Ectodermal cell (in vitro differentiated cells): Measurements from ENCODE around the gene KCNK16.

ENCODE experiments used
- H3K27ac ChIP-seq: 2 replicates; pipeline ENCODE4 v1.7.0; 2013; ENCODE audit warnings: mild to moderate bottlenecking, low read depth, low read length; ENCODE audit not compliant: insufficient read depth, poor library complexity, severe bottlenecking
- H3K27me3 ChIP-seq: 2 replicates; pipeline ENCODE4 v1.7.0; 2013; ENCODE audit warnings: mild to moderate bottlenecking, low read length; ENCODE audit not compliant: insufficient read depth, control insufficient read depth, poor library complexity, severe bottlenecking
- H3K36me3 ChIP-seq: one replicate; pipeline ENCODE4 v1.7.0; 2013; ENCODE audit warnings: low read length; ENCODE audit not compliant: control insufficient read depth, insufficient read depth
- H3K4me1 ChIP-seq: one replicate; pipeline ENCODE4 v1.7.0; 2013; ENCODE audit warnings: low read length; ENCODE audit not compliant: control insufficient read depth, insufficient read depth
- H3K4me3 ChIP-seq: 2 replicates; pipeline ENCODE4 v1.7.0; 2013; ENCODE audit warnings: low read depth, low read length, control low read depth; ENCODE audit not compliant: insufficient read depth
- H3K9me3 ChIP-seq: 2 replicates; pipeline ENCODE4 v1.7.0; 2013; ENCODE audit warnings: mild to moderate bottlenecking, low read length, moderate library complexity; ENCODE audit not compliant: control insufficient read depth
- WGBS, 2 experiments: methylation state at CpG; one replicate each; pipeline ENCODE4 v1.1.7; 2013; ENCODE audit warnings: missing lambda C conversion rate in 2 of 2; 5-methylcytosine and 5-hydroxymethylcytosine counted together

Gene KCNK16

DNA sequence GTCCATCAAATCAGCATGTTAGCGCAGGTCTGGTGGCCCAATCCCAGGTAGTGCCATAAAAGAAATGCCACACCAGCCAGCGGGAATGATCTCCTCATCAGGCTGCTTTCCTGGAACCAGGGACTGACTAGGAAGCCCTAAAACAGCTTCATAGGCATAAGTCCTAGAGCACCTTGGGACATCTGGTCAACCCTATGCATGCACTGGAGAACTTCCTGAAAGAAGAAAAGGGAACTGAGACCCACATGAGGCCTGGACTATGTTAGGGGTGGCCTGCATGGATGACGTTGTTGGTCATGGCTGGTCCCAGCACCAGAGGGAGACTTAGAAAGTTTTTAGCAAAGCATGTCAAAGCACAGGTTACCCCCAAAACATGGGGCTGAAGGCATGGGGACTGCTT lies 7.6 kb upstream of the KCNK16 start:
- Histone ChIP-seq H3K27me3 (no peaks in the 10 kb centered on the region), H3K27ac (no peak overlapping the region), H3K9me3 (no peaks in the 10 kb centered on the region), H3K4me1 (no peaks in the 10 kb centered on the region), H3K36me3 (no peaks in the 10 kb centered on the region), H3K4me3 (no peak overlapping the region)
- 93 to 94% methylated on average over 3 of the region's 3 CpGs for WGBS, 2 experiments

DNA sequence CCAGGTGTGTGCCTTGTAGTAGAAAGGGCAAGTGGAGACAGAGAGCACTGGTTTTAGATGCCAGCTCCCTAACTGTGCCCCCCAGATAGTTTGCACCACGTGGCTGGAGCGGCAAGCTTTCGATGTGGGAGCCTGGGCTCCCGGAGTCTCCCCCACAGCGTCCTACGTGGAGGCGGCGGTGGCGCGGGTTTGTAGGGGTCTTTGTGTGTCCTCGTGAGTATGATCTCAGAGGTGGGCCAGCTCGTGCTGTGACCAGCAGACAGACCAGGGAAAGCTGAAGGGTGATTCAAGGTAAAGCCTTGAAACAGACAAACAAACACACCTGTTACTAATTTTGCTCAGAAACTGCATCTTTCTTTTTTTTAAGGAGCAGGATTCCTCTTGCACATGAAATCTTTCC lies 5.6 kb upstream of the KCNK16 start:
- no peaks in the 10 kb centered on the region for H3K27me3 ChIP-seq
- H3K4me3 ChIP-seq = no peak overlapping the region
- WGBS, 2 experiments = 90% methylated on average over 12 of the region's 12 CpGs

DNA sequence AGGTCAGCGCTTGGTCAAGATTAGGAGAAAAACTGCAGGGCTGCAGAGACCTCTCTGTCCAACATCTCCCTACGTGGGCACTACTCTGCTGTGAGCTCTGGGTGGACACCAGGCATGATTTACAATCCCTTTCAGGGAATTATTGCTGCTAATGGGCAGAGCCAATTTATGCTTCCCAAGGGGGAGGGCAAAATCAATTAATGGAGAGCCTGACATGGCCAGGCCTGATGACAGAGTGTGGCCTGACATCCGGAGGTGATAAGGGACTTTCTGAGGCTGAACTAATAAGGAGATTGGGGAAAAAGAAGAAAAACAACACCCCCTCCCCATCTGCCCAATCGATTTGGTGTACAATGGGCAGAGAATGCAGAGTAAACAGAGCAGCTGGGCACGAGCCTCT lies 5.0 kb upstream of the KCNK16 start:
- Histone ChIP-seq H3K36me3 (no peaks in the 10 kb centered on the region), H3K27ac (no peak overlapping the region), H3K4me3 (no peak overlapping the region), H3K27me3 (no peaks in the 10 kb centered on the region), H3K9me3 (no peaks in the 10 kb centered on the region), H3K4me1 (no peaks in the 10 kb centered on the region)
- WGBS, 2 experiments = 89 to 96% methylated on average over 4 to 5 of the region's 5 CpGs

More for the DNA sequence above, 5.6 kb upstream of the KCNK16 start:
- H3K9me3 ChIP-seq = no peaks in the 10 kb centered on the region
- no peaks in the 10 kb centered on the region for H3K4me1 ChIP-seq
- H3K27ac ChIP-seq = no peak overlapping the region
- no peaks in the 10 kb centered on the region for H3K36me3 ChIP-seq

DNA sequence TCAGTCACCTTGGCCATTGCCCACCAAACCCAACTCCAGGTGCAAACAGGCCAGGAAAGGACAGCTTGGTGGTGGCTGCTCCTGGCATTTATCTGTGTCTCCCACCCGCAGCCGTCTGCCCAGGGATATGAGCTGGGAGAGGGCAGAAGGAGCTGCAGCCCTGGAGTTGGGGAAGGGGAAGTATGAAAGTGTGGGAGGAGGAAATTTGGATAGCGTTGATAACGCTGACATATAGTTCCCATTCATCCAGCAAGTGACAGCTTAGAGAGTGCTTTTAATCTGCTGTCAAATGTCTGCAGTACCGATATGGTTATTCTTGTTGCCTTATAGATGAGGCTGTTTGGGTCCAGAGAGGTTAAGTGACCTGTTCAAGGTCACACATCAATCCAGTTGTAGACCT lies 741 bp downstream of the KCNK16 start:
- H3K9me3 ChIP-seq = no peaks in the 10 kb centered on the region
- no peak overlapping the region for H3K27ac ChIP-seq
- WGBS, 2 experiments = 87 to 89% methylated on average over 5 of the region's 5 CpGs
- H3K4me3 ChIP-seq = no peak overlapping the region
- H3K36me3 ChIP-seq = no peaks in the 10 kb centered on the region
- H3K4me1 ChIP-seq = no peaks in the 10 kb centered on the region
- H3K27me3 ChIP-seq = peaks cover 3% of the 10 kb centered on the region

DNA sequence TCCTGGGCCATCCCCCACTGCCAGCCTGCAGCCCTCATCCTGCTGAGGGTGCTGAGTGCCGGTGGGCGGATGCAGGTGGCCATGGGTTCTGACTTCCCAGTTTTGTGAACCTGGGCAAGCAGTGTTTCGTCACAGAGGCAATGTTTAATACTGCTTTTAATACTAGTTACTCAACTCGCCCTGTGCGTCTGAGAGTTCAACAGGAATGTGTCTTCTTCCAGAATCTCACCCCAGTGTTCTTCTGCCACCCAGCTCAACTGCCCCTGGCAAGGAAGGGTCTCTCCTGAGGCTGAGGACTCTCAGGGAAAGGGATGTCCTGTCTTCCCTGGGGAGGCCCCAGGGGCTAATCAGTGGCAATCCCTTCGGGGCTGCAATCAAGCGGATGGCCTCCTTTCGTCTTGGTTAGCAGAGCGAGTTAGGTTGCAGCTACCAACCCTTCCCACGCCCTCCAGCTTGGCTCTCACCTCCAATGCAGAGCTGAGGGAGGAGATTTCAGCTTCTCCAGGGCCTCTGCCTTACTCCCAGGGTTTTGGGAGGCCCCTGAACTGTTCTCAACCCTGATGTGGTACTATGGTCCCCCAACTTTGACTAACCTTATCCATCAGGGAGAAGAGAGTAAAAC lies 2.0 kb downstream of the KCNK16 start:
- Histone ChIP-seq H3K36me3 (no peaks in the 10 kb centered on the region), H3K9me3 (no peaks in the 10 kb centered on the region), H3K4me3 (no peak overlapping the region), H3K27me3 (peaks cover 11% of the 10 kb centered on the region), H3K4me1 (no peaks in the 10 kb centered on the region), H3K27ac (no peak overlapping the region)
- WGBS, 2 experiments = 87 to 91% methylated on average over 10 of the region's 10 CpGs

DNA sequence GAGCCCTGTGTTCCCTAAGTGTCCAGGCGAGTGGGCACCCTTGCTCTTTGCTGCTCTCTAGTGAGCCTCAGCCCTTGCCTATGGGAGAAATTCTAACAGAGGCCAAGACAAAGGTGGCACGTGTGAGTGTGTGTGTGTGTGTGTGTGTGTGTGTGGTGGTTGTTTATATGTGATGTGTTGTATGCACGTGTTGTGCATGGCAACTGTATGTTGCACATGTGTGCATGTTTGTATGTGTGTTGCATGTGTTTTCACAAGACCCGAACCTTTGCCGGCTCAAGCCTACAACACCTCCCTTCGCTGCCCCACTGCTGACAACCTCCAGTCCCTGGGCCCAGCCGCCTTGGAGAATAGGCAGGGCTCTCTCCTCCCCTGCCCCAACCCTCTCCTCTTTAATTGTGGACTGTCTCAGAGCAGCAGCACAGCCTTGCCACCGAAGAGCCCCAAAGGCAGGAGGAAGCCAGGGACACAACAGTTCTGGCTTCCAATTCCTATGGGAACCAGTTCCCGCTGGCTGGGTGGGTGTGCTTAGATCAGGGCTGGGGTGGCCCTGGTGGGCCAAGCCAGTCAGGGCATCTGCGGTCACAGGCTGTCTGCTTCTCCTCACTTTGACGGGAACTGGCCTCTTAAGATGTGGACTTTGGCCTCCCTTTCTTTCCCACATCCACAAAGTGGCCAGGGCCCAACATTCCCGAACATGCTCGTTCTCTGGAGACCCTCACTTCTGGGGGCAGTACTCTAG lies 2.7 kb downstream of the KCNK16 start:
- WGBS, 2 experiments = 88 to 91% methylated on average over 13 of the region's 13 CpGs
- H3K36me3 ChIP-seq = no peaks in the 10 kb centered on the region
- no peak overlapping the region for H3K27ac ChIP-seq
- H3K27me3 ChIP-seq = peaks cover 18% of the 10 kb centered on the region
- H3K4me1 ChIP-seq = no peaks in the 10 kb centered on the region
- no peak overlapping the region for H3K4me3 ChIP-seq
- H3K9me3 ChIP-seq = no peaks in the 10 kb centered on the region

DNA sequence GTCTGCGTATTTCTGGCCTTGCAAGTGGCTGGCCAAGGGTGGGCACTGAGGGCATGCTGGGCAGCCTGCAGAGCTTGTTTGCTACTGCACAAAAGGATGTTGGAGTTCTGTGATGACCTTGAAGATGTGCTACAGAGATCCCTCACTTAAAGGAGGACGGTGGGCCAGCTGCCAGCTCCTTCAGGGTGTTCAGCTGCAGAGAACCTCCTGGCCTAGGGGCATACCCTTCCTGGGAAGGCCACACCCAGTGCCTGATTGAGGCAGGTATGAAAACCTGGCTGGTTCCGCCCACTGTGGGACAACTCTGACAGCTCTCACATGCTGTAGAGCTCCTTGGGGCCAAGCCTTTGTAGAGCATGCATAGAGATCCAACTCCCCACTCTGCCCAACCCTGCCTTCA lies 5.2 kb downstream of the KCNK16 start:
- 88 to 90% methylated on average over 3 of the region's 3 CpGs for WGBS, 2 experiments
- H3K27me3 ChIP-seq = peaks cover 44% of the 10 kb centered on the region

DNA sequence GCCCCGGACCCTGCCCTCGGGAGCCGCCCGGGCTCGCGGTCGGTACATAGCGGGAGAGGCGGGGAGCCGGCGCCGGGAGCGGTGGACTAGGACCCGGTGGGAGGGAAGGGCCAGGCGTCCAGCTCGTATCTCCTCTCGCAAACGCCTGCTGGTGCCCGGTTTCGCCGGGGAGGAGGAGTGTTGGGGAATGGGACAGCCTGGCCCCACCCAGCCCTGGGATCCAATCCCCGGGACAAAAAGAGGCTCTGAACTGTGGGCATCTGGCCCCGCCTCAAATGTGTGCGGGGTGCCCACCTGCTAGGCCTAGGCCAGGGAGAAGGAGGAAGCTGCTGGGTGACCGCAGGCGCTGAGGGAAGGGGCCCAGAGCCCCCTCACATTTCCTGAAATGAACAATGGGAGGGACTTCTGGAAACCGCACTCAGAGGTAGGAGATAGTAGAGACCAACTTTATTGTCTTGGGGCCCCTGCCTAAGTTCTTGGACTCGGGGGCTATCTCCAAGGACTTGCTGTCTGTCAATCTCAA lies 8.2 kb downstream of the KCNK16 start, which contains the start of gene KCNK17:
Gene KCNK17 (minus strand): TSS at position 147 of the 523 bp plus-strand sequence. CDS start 99 bp downstream, at position 48.
- H3K27me3 ChIP-seq = peaks cover 65% of the 10 kb centered on the region
- H3K27ac ChIP-seq = no peak within 1 kb of the TSS
- no peaks in the 10 kb centered on the region for H3K9me3 ChIP-seq
- H3K4me3 ChIP-seq = peak within 1 kb of the TSS; percentile 44
- WGBS, 2 experiments = 18 to 20% methylated on average over 28 of the region's 28 CpGs
- H3K36me3 ChIP-seq = no peaks in the 10 kb centered on the region
- no peaks in the 10 kb centered on the region for H3K4me1 ChIP-seq

More for the DNA sequence above, 5.2 kb downstream of the KCNK16 start:
- no peak overlapping the region for H3K27ac ChIP-seq
- no peaks in the 10 kb centered on the region for H3K4me1 ChIP-seq
- H3K4me3 ChIP-seq = no peak overlapping the region
- H3K9me3 ChIP-seq = no peaks in the 10 kb centered on the region
- H3K36me3 ChIP-seq = no peaks in the 10 kb centered on the region

DNA sequence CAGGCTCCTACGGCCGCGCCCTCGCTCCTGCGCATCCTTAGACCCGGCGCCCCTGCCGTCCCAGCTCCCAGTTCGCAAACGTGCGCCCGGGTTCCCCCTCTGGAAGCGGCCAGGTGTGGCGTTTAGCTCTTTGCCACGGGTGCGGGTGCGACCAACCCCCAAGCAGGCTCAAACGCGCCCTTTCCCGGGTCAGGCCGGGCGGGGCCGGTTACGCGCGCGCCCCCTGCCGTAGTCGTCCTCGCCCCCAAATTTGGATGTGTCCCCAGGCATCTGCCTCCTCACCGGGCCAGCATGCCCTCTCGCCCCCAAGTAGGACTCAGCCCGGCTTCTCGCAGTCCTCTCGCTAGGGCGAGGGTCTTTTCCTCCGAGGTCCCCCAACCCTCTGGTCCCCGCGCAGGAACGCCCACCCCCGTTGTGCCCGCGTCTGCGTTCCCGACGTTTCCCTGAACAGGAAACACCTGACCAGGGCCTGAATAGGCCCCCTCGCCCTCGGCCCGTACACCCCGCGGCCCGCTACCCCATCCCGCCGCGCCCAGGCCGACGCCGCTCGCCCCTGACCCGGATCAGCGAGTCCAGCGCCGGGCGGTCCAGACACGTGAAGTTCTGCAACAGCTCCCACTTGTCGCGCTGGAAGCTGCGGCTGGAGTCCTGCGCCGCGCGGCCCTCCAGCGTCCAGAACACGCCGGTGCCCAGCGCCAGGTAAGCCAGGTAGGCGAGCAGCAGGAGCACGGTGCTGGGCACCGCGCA lies 8.8 kb downstream of the KCNK16 start:
- 1 to 2% methylated on average over 80 of the region's 80 CpGs for WGBS, 2 experiments
- H3K4me1 ChIP-seq = no peaks in the 10 kb centered on the region
- no peaks in the 10 kb centered on the region for H3K36me3 ChIP-seq
- no peaks in the 10 kb centered on the region for H3K9me3 ChIP-seq
- peaks cover 65% of the 10 kb centered on the region for H3K27me3 ChIP-seq
- H3K4me3 ChIP-seq = peak overlapping the region; percentile 44
- H3K27ac ChIP-seq = no peak overlapping the region
